GM19328 (cell line): Measurements from ENCODE around the gene ASTL.
"Not testable (repeated sequence)": the region's sequence is repeated elsewhere in the genome, so short reads cannot be mapped to it uniquely, and the experiment has no call there.

Source experiments
- ATAC-seq: cut with Tn5 transposase; IDR thresholded peaks from one replicate; pipeline ENCODE4 v1.9.1; 2021; ENCODE audit warnings: mild to moderate bottlenecking, moderate library complexity; ENCODE audit not compliant: unreplicated experiment

The ASTL gene

GRCh38 chr2:96138179-96139145 lies at the start of gene ASTL:
TSS of gene ASTL (minus strand) at chr2:96138502. CDS start at chr2:96138436, 66 bp downstream.
- ATAC-seq: no peak

- ATAC-seq: no peak
These were observed 48.3 kb upstream of the ASTL start for GRCh38 chr2:96186562-96186961.

- no peak for ATAC-seq
These were observed 47.2 kb upstream of the ASTL start for GRCh38 chr2:96185516-96185915.

- ATAC-seq: no peak
These were observed 46.7 kb upstream of the ASTL start for GRCh38 chr2:96184989-96185388.

GRCh38 chr2:96184188-96184587 lies 45.9 kb upstream of the ASTL start:
- ATAC-seq: no peak

GRCh38 chr2:96181529-96181928 lies 43.2 kb upstream of the ASTL start:
- no peak for ATAC-seq

- ATAC-seq: no peak
These were observed 42.2 kb upstream of the ASTL start for GRCh38 chr2:96180521-96180920.

GRCh38 chr2:96180002-96180401 lies 41.7 kb upstream of the ASTL start:
- no peak for ATAC-seq

GRCh38 chr2:96176661-96177060 lies 38.4 kb upstream of the ASTL start:
- ATAC-seq: no peak

- no peak for ATAC-seq
These were observed 37.6 kb upstream of the ASTL start for GRCh38 chr2:96175951-96176350.

GRCh38 chr2:96174251-96175144 lies 36.2 kb upstream of the ASTL start:
- ATAC-seq: peak; percentile 78

- no peak for ATAC-seq
These were observed 33.5 kb upstream of the ASTL start for GRCh38 chr2:96171831-96172230.

- ATAC-seq: no peak
These were observed 32.3 kb upstream of the ASTL start for GRCh38 chr2:96170626-96171025.

- no peak for ATAC-seq
These were observed 31.7 kb upstream of the ASTL start for GRCh38 chr2:96169868-96170507.

GRCh38 chr2:96167407-96168013 lies 29.2 kb upstream of the ASTL start:
- no peak for ATAC-seq

GRCh38 chr2:96164459-96165184 lies 26.3 kb upstream of the ASTL start:
- peak; percentile 57 for ATAC-seq

- peak; percentile 56 for ATAC-seq
These were observed 25.6 kb upstream of the ASTL start for GRCh38 chr2:96163768-96164429.

- no peak for ATAC-seq
These were observed 25.1 kb upstream of the ASTL start for GRCh38 chr2:96163415-96163767.

- no peak for ATAC-seq
These were observed 23.6 kb upstream of the ASTL start for GRCh38 chr2:96161898-96162297.

- ATAC-seq: not testable (repeated sequence)
These were observed 22.1 kb upstream of the ASTL start for GRCh38 chr2:96160366-96160765.
